NCI-H2081 treated with DMSO at 0.1 percent for 48 hours (cell line): Measurements from ENCODE around the gene HAT1.
"Not testable (repeated sequence)": the region's sequence is repeated elsewhere in the genome, so short reads cannot be mapped to it uniquely, and the experiment has no call there.

Source experiments
- DNase-seq: peaks from one replicate; lab custom pipeline; 2025; lab: John Stamatoyannopoulos, UW

Gene HAT1

GRCh38 chr2:171972329-171972982 is 50.2 kb downstream of the HAT1 start:
- DNase-seq: no peak

- DNase-seq: no peak
These were observed 56.8 kb downstream of the HAT1 start for GRCh38 chr2:171979103-171979502.

- DNase-seq: not testable (repeated sequence)
These were observed 61.7 kb downstream of the HAT1 start for GRCh38 chr2:171983924-171984323.

GRCh38 chr2:171985076-171985475 is 62.8 kb downstream of the HAT1 start:
- DNase-seq: no peak

DNA sequence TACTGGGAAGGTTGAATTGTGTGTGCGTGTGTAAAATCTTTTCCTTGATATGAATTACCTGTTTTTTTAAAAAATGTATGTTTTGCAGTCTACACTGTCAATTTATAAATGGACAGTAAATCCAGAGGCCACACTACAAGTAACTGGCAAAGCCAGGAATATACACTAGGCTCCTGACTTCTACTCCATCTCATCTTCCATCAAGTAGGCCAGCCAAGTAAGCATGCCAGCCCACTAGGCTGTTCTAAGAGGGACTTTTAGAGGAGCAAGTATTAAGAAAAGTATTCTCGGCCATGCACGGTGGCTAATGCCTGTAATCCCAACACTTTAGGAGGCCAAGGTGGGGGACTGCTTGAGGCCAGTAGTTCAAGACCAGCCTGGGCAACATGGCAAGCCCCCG is 64.5 kb downstream of the HAT1 start:
- no peak for DNase-seq

GRCh38 chr2:171991027-171991426 is 68.8 kb downstream of the HAT1 start:
- DNase-seq: no peak

GRCh38 chr2:171995586-171995985 is 73.3 kb downstream of the HAT1 start:
- DNase-seq: no peak

GRCh38 chr2:171996021-171996420 is 73.8 kb downstream of the HAT1 start:
- no peak for DNase-seq

DNA sequence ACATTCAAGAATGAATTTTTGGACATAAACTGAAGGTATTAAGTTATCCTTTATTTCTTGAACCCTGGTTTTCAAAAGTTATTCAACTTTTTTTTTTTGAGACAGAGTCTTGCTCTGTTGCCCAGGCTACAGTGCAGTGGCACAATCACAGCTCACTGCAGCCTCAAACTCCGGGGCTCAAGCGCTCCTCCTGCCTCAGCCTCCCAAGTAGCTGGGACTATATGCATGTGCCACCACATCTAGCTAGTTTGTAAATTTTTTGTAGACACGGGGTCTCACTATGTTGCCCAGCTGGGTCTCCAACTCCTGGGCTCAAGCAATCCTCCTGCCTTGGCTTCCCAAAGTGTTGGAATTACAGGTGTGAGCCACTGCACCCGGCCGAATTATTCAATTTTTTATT is 74.8 kb downstream of the HAT1 start:
- not testable (repeated sequence) for DNase-seq

GRCh38 chr2:171999161-171999560 is 76.9 kb downstream of the HAT1 start:
- no peak for DNase-seq

GRCh38 chr2:171999604-172000469 is 77.6 kb downstream of the HAT1 start, which contains the start of gene METAP1D:
Gene METAP1D, plus strand, starts transcription at chr2:171999953. Its CDS starts 17 bp downstream, at chr2:171999970.
- peak; percentile 78 for DNase-seq

- DNase-seq: no peak
These were observed 78.6 kb downstream of the HAT1 start for GRCh38 chr2:172000696-172001361.

- no peak for DNase-seq
These were observed 85.1 kb downstream of the HAT1 start for GRCh38 chr2:172007372-172007771.

GRCh38 chr2:172009823-172010222 is 87.6 kb downstream of the HAT1 start:
- DNase-seq: no peak

GRCh38 chr2:172011812-172012575 is 89.7 kb downstream of the HAT1 start:
- no peak for DNase-seq

DNA sequence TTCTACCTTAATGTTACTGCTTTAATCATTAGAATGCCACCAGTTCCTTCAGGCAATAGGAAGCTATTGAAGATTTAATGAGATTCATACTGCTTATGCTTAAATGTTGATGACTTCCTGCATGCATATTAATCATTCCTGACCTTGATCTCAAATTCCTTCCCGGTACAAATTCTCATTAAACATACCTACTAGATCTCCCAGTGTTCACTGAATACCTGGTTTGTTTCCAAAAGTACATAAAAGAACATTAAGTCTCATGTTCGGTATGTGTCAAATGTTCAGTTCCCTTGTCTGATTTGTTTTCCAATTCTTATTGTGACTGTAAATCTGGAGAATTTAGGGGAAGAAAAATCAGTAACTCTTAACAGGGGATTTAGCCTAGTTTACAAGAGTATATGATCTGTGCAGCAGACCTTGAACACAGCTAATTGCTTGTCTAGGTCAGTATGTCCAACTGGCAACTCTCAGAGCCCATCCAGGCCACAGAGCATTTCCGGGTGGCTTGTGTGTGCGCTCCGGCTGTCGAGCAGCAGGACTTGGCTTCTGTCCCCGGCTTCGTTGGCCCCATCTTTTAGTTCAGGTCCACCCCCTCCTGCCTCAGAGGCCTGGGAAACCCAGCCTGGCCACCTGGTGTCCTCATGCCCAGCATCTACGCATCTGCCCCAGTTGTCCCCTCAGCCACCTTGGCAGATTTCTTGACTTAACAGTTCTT is 90.6 kb downstream of the HAT1 start:
- no peak for DNase-seq

DNA sequence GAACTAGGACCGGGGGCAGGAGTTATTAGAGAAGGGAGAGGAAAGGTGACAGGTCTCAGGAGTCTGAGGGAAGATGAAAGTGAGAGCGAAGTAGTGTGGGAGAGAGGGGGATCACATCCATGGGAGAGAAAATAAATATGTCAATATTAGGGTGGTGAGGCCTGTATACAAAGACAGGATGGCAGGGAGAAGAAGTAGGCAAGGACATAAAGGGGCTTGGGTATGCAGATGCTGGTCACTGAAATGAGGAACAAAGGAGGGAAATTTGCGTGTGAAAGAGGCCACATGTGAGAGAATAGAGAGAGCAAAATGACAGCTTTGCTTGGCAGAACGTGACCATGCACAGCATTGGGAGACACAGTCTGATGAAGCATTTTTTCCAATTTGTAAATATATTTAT is 91.1 kb downstream of the HAT1 start:
- no peak for DNase-seq

- no peak for DNase-seq
These were observed 99.0 kb downstream of the HAT1 start for GRCh38 chr2:172021074-172021931.

DNA sequence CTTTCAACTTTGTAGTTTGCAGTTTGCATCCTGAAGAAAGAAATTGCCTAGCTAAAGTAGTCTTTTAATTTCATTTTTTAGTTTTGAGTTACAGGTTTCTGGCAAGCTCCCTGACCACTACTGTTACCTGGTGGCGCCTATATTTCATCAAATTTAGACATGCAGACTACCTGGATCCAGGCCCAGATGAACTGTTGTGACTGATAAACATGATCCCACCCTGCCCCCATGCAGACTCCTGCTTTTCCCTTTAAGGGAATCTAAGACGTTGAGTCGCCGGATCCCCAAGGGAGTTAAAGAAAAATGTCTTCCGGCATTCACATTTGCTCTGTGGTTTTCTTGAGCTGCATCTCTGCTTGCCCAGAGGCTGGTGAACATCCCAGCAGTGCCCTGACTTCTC is 99.7 kb downstream of the HAT1 start:
- DNase-seq: no peak

GRCh38 chr2:172031536-172031935 is 109.3 kb downstream of the HAT1 start:
- DNase-seq: no peak
